COR-L47 (cell line): ENCODE results near the gene TUBB.

ENCODE experiments used
- DNase-seq: peaks from one replicate; lab custom pipeline; 2025; lab: John Stamatoyannopoulos, UW

Gene TUBB

GRCh38 chr6:30719791-30720737 is at the start of gene TUBB:
TSS of gene TUBB (plus strand) at chr6:30720352. CDS start at chr6:30720507, 155 bp downstream.
- peak; percentile 98 for DNase-seq

GRCh38 chr6:30670760-30671527 is 49.2 kb upstream of the TUBB start:
- no peak for DNase-seq

GRCh38 chr6:30672445-30673253 is 47.5 kb upstream of the TUBB start, which contains the start of gene DHX16:
TSS of gene DHX16 (minus strand) at chr6:30673006. CDS start at chr6:30672841, 165 bp downstream.
- DNase-seq: peak; percentile 94

GRCh38 chr6:30676660-30677285 is 43.4 kb upstream of the TUBB start:
- DNase-seq: no peak

GRCh38 chr6:30678964-30679726 is 41.0 kb upstream of the TUBB start:
- DNase-seq: peak; percentile 51

- no peak for DNase-seq
These were observed 40.2 kb upstream of the TUBB start for GRCh38 chr6:30679765-30680535.

GRCh38 chr6:30681766-30682142 is 38.4 kb upstream of the TUBB start:
- no peak for DNase-seq

- no peak for DNase-seq
These were observed 37.7 kb upstream of the TUBB start for GRCh38 chr6:30682143-30683117.

GRCh38 chr6:30683183-30683979 is 36.8 kb upstream of the TUBB start:
- DNase-seq: no peak

- DNase-seq: no peak
These were observed 36.2 kb upstream of the TUBB start for GRCh38 chr6:30683980-30684338.

- no peak for DNase-seq
These were observed 35.6 kb upstream of the TUBB start for GRCh38 chr6:30684386-30685156.

GRCh38 chr6:30685157-30686008 is 34.8 kb upstream of the TUBB start:
- DNase-seq: no peak

- DNase-seq: peak; percentile 18
These were observed 33.9 kb upstream of the TUBB start, which contains the start of gene PPP1R18 for GRCh38 chr6:30686009-30686907. TSS of gene PPP1R18 (minus strand) at chr6:30686645. CDS start at chr6:30686018, 627 bp downstream.

- DNase-seq: peak; percentile 83
These were observed 33.1 kb upstream of the TUBB start for GRCh38 chr6:30686908-30687658.
